GM12891 (cell line): ENCODE data around the gene YEATS4.

ENCODE experiments used
- POLR2A ChIP-seq: IDR thresholded peaks from 2 replicates; pipeline ENCODE4 v1.6.1; 2011; ENCODE audit warnings: low read depth, low read length, control low read depth
- POLR2AphosphoS5 ChIP-seq: IDR thresholded peaks from 2 replicates; pipeline ENCODE4 v1.6.1; 2011; ENCODE audit warnings: low read depth, low read length, control low read depth
- TAF1 ChIP-seq: IDR thresholded peaks from 2 replicates; pipeline ENCODE4 v1.6.1; 2011; ENCODE audit warnings: low read depth, low read length, control low read depth

DNA sequence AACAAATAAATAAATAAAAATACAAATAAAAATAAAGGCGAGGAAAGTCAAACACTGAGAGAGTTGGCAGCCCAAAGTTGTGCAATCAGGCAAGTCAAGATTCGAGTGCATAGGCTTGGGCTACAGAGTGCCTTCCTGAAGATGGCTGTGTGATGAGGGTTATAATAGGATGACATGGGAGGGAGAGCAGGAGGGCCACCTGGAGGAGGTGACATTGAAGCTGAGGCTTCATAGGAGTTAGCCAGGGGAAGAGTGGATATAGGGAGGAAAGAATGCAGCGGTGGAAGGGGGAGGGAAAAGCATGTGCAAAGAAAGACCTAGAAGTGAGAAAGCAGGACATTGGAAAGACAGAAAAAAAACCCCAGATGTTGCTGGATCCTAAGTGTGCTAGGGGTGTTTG, 53.1 kb downstream of the YEATS4 start:
- TF ChIP-seq POLR2A = no peak
- TF ChIP-seq TAF1 = no peak
- TF ChIP-seq POLR2AphosphoS5 = no peak
